Measurements from ENCODE around the gene SKAP1.
"Not testable (repeated sequence)": the region's sequence is repeated elsewhere in the genome, so short reads cannot be mapped to it uniquely, and the experiment has no call there.

Gene SKAP1

GRCh38 chr17:48314716-48315115, 115.3 kb downstream of the SKAP1 start:
- no peak for DNase-seq

GRCh38 chr17:48313096-48313755, 116.8 kb downstream of the SKAP1 start:
- no peak for DNase-seq

- DNase-seq = no peak
Measured at GRCh38 chr17:48311324-48311723, 118.7 kb downstream of the SKAP1 start.

DNA sequence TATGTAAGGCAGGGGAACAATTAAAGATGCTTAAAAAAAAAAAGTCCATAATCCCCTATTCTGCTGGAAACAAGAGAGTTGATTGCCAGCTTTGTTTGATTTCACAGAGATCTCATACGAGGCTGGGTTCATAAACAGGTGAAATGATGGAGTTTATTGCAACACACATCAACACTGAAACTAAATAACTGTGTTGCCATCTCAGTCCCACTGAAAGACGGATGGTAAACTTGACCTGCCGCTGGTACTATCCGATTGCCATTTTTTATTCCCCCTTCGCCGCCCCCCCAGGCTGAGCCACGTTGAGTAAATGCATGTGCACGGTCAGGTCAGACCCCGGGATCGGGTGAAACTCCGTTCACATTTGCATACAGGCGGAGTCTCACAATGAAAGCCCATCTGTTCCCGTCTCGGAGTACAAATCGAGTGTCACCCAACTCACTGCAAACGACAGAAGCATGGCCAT, 119.2 kb downstream of the SKAP1 start:
- peak; percentile 68 for DNase-seq

- DNase-seq = no peak
Measured at GRCh38 chr17:48308581-48308980, 121.4 kb downstream of the SKAP1 start.

- DNase-seq = peak; percentile 67
Measured at GRCh38 chr17:48307814-48308411, 122.1 kb downstream of the SKAP1 start.

DNA sequence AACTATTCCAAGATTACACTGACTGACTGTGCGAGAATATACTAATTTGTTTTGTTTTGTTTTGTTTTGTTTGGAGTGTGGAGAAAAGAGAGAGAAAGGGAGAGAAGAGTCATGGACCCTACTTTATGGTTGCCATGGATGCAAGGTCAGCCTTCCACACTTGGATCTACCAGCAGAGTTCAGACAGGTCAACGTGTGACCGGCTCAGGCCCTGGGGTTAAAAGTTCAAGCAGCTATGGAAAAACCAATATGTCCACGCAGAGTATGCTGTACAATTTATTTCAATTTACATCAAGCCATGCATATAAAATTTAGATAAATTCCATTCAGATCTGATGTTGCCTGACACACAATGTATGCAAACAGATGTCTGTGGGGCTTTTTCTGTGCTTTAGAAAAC, 122.8 kb downstream of the SKAP1 start:
- DNase-seq = no peak

- DNase-seq = no peak
Measured at GRCh38 chr17:48301002-48301401, 129.0 kb downstream of the SKAP1 start.

- DNase-seq = no peak
Measured at GRCh38 chr17:48299760-48300159, 130.3 kb downstream of the SKAP1 start.

DNA sequence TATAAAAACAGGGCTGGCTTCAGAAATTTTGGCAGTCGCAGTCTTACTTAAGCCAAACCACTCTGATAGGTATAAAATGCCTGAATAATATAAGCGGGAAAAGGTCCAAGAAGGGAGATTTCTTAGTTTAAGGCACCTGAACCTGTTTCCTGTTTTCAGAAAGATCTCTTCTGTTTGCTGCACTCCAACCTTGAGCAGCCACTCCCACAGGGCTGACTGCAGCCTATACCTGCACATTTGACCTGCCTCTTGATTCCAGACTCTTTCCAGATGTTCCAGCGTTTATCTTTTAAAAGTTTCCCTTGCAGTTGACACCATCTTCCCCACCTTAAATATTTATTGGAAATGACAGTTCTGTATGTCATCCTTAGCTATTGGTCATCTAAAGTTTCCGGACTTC, 132.2 kb downstream of the SKAP1 start:
- DNase-seq = no peak

DNA sequence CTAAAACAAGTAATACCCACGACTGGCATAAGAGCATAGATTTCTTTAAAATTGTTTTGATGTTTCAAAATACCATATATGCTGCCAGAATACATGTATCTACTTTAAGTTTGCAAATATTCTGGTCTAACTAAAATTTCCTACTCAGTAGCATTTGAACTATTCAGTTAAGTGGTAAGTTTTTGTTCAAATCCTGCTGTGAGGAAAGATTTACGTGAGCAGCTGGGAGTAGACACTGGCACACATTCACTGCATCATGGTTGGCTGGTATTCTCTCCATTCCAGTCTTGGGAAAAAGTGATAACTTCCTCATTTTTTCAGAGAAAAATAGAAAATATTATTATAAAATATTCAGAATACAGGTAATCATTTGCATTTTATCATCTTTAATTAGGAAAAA, 133.6 kb downstream of the SKAP1 start:
- DNase-seq = no peak

DNA sequence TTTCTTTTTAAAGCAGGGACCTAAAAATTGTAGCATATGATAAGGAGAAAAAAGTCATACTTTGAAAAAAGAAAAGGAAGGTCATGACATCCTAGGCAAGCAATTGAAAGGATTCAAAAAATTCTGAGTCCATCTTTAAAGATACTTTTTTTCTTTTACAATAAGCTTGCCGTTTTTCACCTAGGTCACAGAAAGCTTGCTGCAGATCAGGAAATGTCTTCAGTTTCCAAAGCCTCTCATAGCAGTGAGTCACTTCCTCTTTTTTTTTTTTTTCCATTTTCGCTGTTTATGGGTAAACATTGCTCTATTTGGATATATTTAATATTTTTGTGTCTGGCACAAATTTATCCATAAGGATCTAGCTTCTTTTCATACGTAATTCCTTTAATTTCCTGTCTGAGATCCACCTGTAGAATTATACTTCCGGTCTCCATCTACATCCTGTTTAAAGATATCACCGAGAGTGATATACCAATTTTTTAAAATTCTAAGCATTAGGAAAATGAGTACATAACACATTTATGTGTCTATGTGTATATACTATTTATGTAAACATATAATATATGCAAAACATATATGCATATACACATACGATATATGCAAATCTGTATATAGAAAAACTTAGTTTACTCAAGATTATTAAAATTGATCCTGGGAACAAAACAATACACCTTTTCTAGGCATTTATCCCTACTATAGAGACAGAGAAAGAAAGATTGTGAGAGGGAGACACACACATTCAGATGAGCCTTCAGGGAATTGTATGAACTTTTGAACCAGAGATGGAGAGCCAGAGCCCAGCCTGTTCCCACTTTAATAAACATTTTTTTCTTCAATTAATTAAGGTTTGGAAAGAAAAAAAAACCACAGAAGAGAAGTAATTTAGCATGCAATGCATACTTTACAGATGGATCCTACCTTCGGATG, 134.4 kb downstream of the SKAP1 start:
- no peak for DNase-seq

DNA sequence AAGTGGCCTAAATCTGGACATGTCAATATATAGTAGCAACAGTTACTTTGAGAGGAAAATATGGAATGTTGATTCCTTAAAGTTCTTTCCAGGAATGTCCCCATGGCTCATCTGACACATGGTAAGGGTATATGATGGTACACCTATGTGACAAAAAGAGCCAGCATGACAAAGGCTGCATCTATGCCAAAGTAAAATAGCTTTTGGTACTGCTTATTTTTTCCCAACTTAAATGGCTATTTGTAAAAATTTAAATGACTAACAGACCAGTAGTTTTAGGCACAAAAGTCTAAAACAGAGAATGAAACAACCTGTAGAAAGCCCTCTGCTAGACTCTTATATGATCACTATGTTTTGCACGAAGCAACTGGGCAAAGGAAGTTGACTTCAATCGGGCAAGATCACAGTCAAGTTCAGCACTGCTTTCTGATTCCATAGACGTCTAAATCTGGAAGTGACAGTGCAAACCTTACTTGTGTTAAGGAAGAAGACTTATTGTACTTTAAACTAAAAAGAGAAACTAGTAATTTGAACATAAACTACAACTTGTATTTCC, 135.1 kb downstream of the SKAP1 start:
- DNase-seq = no peak

DNA sequence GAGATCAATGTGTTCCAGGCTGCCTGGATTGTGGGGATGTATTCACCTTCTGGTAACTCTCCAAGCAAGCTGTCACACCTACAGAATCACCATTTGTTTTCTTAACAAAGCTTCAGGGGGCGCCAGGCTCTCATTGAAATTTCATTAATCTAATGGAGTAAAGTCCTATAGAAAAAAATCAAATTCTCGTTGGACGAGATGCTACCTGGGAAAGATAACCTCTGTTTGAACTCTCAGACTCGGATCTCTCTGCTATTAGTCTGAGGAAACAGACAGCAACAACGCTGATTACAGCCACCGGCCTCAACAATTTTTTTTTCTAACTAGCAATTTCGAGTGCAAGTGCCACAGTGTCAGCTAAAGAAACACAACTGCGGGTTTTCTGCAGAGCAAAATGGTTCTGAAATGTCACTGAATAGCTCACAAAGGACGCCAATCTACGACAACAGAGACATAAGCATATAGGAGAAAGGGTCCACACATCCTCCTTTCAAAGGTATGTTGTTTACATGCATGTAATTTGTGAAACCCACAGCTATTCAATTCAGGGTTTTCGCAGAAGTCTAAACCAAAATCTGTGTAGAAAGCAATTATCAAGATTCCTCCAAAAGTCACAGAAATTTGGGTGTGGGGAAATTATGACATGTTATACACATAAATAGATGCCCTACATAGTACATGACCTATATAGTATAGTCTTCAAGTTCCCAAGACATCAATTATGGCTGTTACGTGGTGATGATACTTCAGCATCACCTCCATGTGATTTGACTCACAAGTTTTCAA, 135.8 kb downstream of the SKAP1 start:
- DNase-seq = no peak

GRCh38 chr17:48293319-48294019, 136.5 kb downstream of the SKAP1 start:
- no peak for DNase-seq

DNA sequence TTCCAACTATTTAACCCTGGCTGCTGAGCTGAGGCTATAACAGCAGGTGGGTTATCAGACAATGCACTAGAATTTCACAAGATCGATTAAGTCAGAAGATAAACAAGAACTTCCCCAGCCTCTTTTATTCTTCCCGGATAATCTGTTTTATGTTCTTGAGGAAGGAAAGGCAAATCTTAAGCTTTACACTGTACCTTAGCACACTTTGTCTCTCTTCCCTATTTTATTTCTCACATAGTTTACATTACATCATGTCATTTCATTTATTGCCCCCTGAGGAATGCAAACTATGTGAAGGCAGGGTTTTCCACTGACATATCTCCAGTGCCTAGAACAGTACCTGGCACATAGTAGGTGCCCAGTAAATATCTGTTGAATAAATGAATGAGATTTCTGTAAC, 139.6 kb downstream of the SKAP1 start:
- no peak for DNase-seq

DNA sequence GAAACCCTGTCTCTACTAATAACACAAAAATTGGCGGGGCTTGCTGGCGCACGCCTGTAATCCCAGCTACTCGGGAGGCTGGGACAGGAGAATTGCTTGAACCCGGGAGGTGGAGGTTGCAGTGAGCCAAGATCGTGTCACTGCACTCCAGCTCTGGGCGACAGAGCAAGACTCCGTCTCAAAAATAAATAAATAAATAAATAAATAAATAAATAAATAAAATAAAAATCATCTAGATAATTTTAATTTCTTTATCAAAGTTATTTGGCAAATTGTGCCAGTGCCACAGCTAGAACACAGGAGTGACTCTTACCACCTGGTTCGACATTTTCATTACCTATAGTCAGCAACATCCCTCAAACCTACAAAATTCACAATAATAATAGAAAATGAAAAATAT, 143.1 kb downstream of the SKAP1 start:
- DNase-seq = not testable (repeated sequence)

DNA sequence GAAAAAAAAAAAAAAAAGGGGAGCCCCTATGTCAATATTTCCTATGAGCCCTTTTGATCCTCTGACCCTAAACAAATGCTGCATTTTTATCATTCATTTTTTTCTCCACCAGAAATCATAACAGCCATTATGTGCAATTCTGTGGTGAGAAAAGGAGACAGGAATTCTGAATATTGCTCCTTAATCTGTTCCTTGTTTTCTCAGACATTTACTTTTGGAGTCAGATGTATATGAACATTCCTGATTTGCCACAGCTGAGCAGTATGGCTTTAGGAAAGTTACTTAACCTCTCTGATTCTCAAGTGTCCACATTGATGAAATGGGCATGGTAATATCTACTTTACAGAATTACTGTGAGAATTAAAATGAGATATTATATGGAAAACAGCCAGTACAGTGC, 144.4 kb downstream of the SKAP1 start:
- DNase-seq = no peak

- DNase-seq = no peak
Measured at GRCh38 chr17:48283907-48284306, 146.1 kb downstream of the SKAP1 start.

DNA sequence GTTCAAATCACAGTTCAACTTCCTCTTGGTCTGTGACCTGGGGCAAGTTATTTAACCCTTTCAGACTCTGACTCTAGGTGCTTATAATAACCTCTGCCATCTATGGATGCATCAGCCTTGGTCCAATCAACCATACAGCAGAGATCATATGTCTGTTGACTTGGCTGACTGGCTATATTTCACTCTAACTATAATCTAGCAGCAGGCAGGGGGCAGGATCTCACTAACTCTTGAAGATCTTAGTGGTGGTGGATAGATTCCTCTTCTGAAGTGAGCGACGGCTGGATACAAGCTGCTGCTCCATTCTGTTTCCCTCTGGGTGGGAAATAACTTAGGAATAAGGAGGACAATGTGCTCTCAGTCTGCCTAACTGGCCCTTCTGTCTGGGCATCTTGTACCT, 146.6 kb downstream of the SKAP1 start:
- no peak for DNase-seq

DNA sequence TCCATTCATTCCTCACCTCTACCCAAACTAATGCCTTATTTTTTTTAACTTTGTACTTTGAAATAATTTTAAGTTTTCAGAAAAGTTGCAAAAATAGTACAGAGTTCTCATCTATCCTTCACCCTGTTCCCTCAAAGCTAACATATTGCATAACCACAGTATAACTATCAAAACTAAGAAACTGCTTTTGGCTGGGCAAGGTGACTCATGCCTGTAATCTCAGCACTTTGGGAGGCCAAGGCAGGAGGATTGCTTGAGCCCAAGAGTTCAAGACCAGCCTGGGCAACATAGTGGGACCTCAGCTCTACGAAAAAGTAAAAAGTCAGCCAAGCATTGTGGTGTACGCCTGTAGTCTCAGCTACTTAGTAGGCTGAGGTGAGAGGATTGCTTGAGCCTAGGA, 147.7 kb downstream of the SKAP1 start:
- DNase-seq = no peak

All from NCI-H1105 treated with DMSO at 0.1 percent for 48 hours (cell line).